VCaP (cell line): ENCODE data around the gene SPOCK1.

Experiments
- H3K27ac ChIP-seq: fragments of 450-650 bp; 2 replicates; pipeline ENCODE4 v1.5.1; 2017
- TF ChIP-seq, protein P1 (sequence below): fragments of 450-650 bp; conservative IDR thresholded peaks from 2 replicates; pipeline ENCODE4 v1.5.1; 2017; ENCODE audit warnings: mild to moderate bottlenecking, moderate library complexity

Gene SPOCK1

DNA sequence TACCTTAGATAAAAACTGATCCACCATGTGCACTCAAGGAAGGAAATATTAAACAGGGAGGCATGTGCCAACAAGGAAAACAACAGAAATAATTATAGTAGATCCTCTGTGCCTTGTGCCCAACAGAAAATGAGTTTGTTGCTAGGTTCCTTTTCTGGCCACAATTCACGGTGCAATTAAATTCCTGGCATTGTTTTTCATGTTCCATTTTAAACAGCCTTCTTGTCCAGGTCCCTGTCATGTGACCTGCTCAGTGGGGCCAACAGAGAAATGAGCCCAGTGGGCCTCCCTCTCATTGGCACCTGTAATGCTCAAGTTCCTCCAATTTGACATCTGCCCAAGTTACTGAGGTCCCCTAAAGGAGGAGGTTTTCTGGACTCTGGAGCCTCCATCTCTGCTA, 56.5 kb downstream of the SPOCK1 start:
- H3K27ac ChIP-seq: peak overlapping the region; percentile 85
- TF ChIP-seq, protein P1, sequence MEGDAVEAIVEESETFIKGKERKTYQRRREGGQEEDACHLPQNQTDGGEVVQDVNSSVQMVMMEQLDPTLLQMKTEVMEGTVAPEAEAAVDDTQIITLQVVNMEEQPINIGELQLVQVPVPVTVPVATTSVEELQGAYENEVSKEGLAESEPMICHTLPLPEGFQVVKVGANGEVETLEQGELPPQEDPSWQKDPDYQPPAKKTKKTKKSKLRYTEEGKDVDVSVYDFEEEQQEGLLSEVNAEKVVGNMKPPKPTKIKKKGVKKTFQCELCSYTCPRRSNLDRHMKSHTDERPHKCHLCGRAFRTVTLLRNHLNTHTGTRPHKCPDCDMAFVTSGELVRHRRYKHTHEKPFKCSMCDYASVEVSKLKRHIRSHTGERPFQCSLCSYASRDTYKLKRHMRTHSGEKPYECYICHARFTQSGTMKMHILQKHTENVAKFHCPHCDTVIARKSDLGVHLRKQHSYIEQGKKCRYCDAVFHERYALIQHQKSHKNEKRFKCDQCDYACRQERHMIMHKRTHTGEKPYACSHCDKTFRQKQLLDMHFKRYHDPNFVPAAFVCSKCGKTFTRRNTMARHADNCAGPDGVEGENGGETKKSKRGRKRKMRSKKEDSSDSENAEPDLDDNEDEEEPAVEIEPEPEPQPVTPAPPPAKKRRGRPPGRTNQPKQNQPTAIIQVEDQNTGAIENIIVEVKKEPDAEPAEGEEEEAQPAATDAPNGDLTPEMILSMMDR: no peak

DNA sequence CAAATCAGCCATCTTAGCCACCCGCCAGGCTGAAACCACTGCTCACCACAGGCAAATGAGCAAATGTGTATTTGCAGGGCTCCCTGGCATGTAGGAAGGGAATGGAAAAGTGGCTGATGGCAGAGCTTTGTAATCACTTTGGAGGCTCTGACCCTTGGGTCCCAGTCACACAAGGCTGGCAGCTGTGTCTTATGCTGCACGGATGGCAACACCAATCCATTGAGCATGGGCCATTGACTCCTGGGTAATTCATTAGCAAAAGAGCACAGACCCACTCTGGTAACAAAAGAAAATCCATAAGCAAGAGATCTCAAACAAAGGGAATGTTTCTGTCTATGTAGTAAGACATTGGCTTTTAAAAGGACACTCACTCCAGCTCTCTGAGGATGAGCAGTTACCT, 57.6 kb downstream of the SPOCK1 start:
- TF ChIP-seq, protein P1: no peak

DNA sequence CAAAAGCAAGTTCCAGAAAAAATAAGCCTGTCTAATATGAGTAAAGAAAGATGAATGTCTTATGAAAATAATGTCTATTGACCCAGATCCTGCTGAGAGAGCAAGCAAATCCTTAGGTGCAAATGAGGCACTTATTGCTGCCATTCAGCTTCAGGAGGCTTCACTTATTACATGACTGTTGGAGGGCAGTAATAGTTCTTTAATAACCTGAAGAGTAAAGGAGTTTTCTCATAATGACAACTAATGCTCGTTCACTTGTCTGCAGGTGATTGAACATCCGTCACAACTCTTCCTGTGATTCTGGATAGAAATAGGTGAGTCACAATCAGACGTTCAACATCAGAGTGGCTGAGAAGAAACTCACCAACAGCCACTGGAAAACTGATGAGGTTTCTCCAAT, 58.3 kb downstream of the SPOCK1 start:
- no peak overlapping the region; the same call in 1 of the 2 replicates for H3K27ac ChIP-seq
- TF ChIP-seq, protein P1: no peak

More for the DNA sequence above, 57.6 kb downstream of the SPOCK1 start:
- H3K27ac ChIP-seq: peak overlapping the region; percentile 85

DNA sequence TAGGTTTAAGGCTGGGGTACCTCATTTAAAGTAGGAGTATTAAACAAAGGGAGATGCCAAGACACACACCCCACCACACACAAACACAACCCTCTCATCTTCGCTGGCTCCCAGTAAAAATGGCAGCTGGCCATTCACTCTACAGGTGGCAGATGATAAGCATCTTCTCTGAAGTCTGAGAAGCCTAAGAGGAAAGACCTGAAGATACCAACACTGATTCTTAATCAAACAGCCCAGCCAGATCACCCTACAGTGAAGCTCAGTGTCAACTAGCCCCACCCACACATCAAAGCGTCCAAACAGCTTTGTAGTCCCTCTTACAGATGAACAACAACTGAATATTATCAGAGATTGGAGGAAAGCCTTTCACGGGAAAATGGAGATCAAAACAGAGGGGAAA, 59.5 kb downstream of the SPOCK1 start:
- TF ChIP-seq, protein P1: no peak
- H3K27ac ChIP-seq: no peak overlapping the region

DNA sequence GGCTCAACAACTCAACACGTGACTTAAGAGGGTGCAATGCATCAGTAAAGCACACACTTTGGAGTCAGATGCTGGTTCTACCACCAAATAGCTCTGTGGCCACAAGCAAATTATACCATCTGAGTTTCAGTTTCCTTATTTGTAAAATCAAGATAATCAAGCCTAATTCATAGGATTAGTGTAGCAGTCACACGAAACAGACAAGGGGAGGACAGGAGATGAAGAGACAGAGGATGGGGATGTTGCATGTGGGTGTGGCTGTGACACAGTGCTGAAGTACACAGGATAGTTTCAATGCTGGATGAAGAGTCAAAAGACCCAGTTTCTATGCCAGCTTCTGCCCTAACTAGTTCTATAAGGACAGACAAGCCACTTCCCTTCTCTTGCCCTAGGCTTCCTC, 60.2 kb downstream of the SPOCK1 start:
- H3K27ac ChIP-seq: no peak overlapping the region
- TF ChIP-seq, protein P1: no peak

DNA sequence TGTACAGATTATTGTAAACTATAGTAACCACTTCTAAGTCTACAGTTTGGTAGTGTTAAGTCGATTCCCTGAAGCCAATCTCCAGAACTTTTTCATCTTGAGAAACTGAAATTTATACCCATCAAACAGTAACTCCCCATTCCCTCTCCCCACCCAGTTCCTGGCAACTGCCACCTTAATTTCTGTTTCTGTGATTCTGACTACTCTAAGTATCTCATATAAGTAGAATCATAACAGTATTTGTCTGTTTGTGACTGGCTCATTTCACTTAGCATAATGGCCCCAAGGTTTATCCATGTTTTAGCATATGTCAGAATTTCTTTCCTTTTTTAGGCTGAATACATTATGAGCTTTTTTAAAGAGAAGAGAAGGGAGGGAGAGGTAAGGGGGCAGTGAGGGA, 61.4 kb downstream of the SPOCK1 start:
- TF ChIP-seq, protein P1: no peak
- no peak overlapping the region for H3K27ac ChIP-seq

DNA sequence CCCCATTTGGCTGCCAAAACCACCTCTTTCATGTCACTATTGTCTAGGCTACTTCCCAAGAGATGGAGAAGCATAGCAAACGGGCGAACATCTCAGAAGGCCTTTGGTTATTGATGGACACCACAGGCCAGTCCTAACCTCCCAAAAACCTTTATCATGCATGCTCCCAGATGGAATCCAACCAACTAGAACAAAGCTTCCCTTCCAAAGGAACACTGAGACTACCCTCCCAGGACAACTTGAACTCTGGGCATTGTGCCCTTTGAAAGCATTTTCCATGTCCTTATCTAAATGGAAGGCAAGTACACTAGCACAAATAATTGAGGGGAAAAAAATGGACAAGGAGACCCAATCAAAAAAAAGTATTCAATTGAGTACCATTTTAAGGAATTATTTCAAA, 65.6 kb downstream of the SPOCK1 start:
- TF ChIP-seq, protein P1: no peak
- H3K27ac ChIP-seq: no peak overlapping the region

DNA sequence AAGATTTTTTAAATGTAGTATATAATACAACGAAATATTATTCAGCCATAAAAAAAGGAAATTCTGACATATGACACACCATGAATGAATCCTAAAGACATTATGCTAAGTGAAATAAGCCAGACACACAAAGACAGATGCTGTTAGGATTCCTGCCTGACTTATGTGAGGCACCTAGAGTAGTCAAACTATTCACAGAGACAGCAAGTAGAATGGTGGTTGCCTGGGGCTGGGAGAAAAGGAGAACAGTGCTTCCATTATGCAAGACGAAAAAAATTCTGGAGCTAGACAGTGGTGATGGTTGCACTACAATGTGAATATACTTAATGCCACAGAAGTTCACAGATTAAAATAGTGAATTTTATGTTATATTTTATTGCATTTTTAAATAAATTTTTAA, 66.8 kb downstream of the SPOCK1 start:
- TF ChIP-seq, protein P1: no peak
- no peak overlapping the region for H3K27ac ChIP-seq
